Dedifferentiated amniotic fluid mesenchymal stem cell (primary cell): ENCODE results near the gene CBFA2T2.
"Not testable (repeated sequence)": the region's sequence is repeated elsewhere in the genome, so short reads cannot be mapped to it uniquely, and the experiment has no call there.

ENCODE experiments used
- DNase-seq: peaks from one replicate; pipeline ENCODE4 v3.0.0-alpha.2; 2016; ENCODE audit errors: extremely low spot score

CBFA2T2 gene

DNA sequence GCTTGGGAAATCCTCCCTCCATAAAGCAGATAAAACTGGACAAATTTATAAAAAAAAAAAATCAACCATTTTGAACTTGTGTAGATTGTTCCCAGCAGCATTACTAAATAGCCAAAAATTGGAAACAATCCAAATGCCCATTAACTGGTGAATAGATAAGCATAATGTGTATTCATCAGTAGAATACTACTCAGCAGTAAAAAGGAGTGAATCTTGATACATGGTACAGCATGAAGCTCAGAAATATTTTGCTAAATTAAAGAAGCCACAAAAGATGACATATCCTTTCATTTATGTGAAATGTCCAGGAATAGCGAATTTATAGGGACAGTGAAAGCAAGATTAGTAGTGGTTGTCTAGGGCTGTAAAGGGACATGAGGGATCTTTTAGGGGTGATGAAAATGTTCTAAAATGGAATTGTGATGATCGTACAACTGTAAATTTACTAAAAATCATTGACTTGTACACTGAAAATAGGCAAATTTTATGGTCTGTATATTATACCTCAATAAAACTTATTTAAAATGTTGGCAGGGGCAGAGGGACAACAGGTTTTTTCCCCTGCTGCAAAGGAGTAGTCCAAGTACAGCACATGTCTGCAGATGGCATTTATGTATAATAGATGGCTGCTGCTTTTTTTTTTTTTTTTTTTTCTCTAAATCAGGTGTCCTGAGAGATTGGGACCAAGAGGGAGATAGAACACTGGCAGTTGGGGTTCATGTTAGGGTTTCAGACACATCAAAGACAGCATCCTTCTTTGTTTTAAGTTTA, 59.5 kb downstream of the CBFA2T2 start:
- no peak for DNase-seq

DNA sequence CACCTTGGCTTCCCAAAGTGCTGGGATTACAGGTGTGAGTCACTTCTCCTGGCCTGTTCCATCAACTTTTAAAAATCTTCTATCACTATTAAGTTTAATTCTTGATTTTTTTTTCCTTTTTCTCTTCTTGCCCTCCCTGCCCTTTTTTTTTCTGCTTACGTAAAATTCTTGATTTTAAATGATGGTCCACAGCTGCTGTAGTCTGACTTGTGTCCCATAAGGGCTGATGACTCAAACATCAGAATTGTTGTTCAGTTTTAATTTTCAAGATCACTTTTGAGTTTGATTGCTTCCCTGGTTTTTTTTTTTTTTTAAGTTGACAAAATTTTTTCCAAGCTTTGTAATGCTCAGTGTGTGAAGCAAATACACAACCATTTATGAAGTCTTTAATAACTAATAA, 61.9 kb downstream of the CBFA2T2 start:
- DNase-seq: no peak

DNA sequence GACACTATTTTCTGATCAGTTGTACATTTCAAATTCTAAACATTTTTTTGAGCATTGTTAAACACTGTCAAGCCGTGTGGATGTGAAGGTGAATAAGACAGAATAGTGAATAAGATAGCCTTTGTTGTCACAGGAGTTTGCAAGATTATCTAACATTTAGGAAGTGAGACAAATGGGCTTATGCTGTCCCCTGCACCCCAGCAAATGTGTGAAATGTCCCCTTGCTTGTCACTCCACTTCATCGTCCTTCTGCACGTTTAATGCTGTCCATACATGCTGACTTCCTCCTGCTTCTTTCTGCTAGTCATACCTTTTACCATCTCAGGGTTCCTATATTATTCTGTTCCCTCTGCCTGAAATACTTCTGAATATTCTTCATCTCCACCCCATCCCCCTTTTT, 62.6 kb downstream of the CBFA2T2 start:
- DNase-seq: no peak

DNA sequence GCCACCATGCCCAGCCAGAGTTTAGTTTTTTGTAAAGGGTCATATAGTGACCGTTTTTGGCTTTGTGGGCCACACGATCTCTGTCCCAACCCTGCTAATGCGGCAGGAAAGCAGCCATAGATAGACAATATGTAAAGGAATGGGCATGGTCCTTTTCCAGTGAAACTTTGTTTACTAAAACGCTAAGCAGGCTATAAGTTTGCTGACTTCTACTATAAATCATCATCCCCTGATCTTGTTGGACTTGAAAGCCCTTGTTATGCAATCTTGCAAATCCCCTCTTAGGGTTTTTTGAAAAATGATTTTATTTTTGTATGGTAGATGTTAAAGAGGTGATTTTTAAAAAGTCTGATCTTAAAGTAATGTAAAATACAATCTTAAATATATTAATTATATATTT, 63.6 kb downstream of the CBFA2T2 start:
- no peak for DNase-seq

DNA sequence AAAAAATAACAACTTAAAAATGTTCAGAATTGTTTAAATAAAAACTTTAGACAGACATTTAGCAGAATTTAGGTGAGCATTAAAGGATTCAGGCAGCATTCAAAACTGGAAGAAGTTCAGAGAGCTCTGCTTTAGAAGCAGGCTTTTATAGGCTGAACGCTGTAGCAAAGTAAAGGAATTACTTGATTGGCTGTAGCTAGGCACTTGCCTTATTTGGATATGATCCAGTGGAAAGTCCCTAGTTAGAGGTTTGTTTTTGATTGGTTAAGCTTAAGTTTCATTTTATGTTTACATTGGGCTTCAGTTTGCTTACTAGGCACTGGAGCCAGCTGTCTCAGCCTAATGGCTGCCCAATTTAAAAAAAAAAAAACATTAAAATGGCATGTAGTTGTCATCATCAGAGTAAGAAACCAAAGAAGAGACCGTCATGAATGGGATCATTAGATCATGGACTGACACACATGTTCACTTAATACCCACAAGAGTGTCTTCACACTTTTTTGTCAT, 65.1 kb downstream of the CBFA2T2 start:
- peak; percentile 98 for DNase-seq

DNA sequence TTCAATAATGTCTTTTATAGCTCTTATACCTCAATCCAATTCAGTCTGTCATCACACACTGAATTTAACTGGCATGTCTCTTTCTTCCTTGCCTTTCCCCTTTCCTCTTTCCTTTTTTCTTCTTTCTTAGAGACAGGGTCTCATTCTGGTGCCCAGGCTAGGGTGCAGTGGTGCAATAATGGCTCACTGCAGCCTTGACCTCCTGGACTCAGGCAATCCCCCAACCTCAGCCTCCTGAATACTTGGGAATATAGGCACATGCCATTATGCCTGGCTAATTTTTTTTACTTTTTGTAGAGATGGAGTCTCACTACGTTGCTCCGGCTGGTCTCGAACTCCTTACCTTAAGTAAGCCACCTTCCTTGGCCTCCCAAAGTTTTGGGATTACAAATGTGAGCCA, 65.9 kb downstream of the CBFA2T2 start:
- no peak for DNase-seq

DNA sequence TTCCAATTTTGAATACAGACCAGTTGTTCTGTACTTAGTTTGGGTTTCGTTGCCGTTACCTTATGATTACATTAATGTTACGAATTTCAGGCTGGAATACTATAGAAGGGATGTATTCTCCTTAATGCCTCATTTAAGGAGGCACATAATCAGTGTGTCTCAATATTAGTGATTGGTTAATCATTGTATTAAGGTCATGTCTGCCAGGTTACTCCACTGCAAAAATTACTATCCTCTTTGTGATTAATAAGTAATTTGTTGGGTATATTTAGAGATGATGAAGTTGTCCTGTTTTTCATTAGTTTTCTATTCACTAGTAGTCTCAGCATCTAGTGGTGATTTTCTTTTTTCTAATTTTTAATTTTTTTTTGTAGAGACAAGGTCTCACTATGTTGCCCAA, 66.3 kb downstream of the CBFA2T2 start:
- DNase-seq: no peak

DNA sequence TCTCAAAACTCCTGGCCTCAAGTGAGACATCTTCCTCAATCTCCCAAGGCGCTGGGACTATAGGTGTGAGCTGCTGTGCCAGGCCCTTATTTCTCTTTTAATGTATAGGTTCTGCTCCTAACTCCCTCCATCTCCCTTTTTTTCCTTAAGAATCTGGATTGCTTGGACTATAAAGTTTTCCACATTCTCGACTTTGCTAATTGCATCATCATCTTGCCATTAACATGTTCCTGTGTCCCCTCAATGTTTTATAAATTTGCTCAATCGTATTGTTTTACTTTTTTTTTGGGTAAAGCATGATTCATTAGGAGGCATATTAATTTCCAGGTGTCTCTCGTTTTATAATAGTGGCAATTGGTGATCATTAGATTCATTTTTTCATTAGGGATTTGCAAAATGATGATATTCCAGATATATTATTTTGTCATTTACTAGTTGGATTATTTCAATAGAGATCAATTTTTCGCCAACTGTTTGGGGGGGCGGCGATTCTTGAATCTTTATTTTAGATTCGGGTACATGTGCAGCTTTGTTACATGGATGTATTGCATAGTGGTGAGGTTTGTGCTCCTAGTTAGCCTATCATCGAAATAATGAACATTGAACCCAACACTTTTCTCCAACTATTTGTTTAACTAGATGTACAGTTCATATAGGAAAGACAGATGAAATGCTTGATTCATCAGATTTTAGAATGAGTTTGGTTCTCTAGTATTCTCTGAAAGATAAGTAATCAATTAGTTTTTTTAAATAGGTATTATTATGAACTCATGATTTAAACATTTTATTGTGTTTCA, 68.7 kb downstream of the CBFA2T2 start:
- DNase-seq: no peak

DNA sequence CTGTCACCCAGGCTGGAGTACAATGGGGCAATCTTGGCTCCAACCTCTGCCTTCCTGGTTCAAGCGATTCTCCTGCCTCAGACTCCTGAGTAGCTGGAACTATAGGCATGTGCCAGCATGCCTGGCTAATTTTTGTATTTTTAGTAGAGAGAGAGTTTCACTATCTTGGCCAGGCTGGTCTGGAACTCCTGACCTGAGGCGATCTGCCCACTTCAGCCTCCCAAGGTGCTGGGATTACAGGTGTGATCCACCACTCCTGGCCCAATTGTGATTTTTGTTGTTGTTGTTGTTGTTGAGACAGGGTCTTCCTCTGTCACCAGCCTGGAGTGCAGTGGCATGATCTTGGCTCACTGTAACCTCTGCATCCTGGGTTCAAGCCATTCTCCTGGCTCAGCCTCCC, 69.3 kb downstream of the CBFA2T2 start:
- no peak for DNase-seq

DNA sequence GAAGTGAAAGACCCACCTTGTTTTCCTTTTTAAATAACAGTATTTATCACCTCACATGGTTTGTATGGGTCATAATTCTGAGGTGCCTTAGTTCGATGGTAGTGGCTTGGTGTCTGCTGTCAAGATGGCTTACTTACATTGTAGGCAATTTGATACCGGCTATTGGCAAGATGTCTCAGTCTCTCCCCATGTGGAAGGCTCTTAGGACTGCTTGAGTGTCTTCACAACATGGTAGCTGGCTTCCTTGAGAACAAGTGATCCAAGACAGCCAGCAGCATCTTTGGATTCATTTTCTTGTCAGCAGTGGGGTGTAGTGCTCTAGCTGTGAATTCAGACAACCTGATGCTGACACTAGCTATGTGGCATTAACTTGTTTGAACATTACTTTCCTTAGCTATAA, 70.1 kb downstream of the CBFA2T2 start:
- DNase-seq: no peak

DNA sequence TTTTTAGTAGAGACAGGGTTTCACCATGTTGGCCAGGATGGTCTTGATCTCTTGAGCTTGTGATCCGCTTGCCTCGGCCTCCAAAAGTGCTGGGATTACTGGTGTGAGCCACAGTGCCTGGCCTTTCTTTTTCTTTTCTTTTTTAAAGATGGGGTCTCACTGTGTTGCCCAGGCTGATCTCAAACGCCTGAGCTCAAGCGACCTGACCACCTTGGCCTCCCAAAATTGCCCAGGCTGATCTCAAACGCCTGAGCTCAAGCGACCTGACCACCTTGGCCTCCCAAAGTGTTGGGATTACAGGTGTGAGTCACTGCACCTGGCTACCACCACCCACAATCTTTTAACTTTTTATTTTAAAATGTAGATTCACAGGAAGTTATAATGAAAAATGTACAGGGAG, 71.2 kb downstream of the CBFA2T2 start:
- DNase-seq: not testable (repeated sequence)

DNA sequence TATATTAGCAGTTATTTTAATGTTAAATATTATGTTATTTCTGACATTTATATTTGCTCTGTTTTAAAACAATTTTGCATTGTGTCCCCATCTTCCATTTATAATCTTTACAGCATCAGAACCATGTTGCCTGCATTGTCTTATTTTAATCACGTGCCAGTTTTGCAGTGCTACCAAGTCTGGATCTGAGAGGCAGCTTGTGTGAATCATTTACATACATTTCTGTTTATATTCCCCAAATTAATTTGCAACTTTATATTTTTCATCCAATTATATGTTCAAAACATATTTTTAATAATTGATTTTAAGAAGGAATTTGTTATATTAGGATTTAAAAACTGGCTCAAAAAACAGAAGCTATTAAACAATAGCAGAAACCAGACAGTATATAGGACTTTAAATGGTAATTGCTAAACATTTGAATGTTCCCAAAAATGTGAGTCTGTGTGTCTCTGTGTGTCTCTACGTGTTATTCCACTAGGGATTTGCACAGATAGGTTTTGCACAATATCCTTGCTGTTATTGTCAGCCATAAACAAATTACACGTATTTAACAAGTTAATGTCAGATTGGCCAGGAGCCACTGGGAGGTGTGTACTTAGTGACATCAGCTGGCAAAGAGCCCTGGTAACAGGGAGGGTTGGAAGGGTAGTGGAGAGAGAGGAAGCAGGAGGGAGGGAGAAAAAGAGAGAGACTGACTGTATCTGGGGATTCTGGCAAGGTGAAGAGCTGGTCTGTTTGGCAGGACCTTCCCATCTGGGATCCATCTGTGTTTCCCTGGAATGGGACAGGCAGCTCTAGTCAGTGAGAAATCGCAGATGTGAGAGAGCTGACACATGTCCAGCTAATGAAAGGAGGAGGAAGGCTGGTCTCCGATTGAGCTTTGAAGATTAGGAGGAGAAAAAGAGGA, 72.1 kb downstream of the CBFA2T2 start:
- DNase-seq: peak; percentile 66

DNA sequence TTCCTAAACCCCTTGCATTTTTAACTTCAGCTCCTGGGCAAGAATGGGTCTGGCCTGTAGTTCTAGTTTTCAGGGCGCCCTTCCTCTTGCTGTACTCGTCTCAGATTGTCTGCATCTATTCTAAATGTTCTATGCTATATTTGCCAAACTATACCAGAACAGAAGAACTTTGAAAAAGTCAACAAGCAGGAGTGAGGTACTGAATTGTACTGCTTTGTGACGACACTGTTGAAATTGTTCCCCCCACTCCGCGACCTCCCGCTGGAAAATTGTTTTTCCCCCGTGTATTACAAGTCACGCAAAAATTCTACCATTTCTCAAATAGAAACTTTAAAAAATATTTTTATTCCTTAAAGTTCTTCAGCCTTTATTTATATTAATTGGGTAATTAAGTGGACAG, 73.9 kb downstream of the CBFA2T2 start:
- no peak for DNase-seq

DNA sequence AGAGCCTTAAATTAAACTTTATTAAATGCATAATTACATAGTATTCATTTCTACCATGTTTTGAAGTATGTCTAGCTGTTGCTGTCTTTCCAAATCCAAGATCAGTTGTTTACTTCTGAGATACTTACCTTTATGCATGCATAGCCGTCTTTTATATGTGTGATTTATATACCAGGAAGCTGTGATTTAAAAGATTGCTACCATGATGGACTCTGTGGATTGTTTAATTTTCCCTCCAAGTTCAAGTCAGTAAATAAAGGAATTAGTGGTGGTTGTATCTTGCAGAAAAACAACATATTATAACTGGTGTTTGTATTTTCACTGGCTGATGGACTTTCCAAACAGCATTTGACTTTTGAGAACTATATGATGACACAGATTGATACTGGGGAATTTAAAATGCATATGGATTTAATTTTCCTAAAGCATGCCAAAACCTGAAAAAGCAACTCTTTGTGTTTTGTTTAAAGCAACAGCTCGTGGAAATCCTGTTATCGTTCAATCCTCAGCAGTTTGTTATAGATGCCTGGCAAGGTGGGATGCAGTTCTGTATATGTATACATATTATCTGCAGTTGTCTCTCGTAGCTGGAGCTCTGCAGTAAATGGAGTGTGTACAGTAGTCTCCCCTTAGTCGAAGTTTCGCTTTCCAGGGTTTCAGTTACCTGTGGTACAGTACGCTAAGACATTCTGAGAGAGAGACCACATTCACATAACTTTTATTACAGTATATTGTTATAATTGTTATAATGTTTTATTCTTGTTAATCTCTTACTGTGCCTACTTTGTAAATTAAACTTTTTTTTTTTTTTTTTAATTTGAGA, 77.1 kb downstream of the CBFA2T2 start:
- DNase-seq: no peak

DNA sequence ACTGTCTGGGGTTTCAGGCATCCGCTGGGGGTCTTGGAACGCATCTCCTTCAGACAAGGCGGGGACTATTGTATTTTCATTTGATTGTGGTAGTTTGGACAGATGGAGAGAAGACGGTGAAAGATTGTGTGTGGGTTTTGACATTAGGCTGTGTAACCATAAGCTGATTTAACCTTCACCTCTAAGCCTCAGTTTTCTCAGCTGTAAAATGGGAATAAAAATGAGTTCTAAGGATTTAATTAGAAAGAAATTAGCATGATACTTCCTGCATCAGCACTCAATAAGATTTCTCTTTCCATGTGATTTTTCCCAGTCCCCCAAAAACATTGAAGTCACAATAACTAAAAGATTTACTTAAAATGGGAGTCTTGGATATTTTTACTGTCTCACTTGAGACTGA, 78.1 kb downstream of the CBFA2T2 start:
- no peak for DNase-seq

DNA sequence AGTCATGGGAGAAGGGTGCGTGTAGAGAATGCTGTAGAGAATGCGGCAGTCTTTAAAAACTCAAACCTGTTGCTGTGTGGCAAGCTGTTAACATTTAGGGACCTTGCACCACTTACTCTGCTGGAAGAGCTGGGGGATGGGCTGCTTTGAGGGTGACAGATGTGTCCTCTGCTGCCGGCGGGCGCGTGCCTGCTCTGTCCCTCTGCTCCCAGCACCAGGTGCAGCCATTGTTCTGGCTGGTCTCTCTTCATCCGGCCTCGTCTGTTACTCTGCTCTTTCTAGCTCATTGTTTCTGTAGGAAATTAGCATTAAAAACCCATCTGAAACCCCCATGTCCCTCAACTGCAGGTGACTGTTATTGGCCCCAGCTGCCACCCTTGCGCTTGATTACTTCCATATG, 78.5 kb downstream of the CBFA2T2 start:
- DNase-seq: no peak

DNA sequence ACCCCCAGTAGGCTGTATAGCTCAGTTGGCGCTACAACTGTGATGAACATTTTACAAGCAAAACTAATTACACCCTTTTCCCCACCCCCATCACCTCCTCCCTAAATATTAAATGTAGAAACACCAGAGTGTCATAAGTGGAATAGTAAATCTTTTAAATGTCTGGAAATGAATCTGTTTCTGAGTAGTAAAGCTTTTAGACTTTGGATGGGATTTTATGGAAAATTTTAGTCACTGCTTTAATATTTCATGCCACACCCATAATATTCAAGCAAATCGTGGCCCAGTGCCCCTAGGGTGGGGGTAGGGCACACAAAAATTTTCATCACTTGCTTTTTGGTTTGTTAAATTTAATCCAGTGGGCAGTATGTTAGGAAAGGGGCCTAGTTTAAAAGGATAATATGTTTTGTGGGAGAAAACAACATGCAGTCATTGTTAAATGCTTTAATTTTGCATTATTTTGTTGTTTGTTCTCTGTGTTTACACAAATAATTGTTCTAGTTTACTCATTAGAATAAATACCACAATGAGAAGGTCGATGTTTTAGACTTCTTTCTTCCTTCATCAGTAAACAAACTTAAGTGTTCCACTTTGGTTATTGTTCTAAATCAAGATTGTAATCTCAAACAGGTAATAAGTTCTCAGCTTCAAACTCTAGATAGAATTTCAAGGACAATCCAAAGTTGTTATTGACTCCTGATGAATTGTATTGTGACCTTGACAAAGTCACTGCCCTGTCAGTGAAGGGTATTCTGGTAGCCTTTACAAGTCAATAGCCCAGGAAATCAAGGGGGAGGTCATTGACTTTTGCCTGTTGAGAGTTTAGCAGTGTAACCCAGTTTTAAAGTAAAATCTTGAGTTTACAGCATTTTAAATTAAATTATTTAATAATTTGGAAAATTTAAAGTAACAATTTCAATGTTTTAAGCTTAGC, 79.2 kb downstream of the CBFA2T2 start:
- peak; percentile 49 for DNase-seq

DNA sequence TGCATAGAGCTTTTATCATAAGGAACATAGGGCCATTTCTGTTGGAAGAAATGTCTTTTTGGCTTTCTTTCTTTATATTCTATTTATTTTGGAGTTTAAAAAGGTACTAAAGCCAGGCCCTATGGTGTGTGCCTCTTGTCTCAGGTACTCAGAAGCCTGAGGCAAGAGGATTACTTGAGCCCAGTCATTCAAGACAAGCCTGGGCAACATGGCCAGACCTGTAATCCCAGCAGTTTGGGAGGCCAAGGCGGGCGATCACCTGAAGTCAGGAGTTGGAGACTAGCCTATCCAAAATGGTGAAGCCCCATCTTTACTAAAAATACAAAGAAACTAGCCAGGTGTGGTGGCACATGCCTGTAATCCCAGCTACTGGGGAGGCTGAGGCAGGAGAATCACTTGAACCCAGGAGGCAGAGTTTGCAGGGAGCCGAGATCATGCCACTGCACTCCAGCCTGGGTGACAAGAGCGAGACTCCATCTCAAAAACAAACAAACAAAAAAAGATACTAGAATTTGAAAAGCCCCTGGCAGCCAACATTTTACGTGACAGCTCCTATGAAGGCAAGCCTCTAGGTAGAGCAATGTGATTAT, 80.0 kb downstream of the CBFA2T2 start:
- DNase-seq: no peak

DNA sequence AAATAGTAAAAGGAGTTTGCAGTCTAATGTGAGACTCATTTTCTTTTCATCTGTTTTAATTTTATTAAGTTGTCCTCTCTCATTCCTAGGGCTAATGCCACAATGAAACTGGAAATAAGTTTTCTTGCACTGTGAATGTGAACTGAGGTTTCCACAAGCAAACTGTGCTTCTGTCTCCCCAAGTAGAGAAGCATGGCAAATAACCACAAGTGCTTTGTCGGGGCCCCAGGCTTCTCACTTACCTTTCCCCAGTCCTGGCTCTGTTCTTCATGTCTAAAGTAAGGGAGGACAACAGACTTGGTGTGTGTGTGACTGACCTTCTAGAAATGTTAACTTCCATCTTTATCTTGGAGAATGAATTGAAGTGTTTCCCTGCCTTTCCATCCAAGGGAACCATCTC, 80.8 kb downstream of the CBFA2T2 start:
- DNase-seq: no peak

DNA sequence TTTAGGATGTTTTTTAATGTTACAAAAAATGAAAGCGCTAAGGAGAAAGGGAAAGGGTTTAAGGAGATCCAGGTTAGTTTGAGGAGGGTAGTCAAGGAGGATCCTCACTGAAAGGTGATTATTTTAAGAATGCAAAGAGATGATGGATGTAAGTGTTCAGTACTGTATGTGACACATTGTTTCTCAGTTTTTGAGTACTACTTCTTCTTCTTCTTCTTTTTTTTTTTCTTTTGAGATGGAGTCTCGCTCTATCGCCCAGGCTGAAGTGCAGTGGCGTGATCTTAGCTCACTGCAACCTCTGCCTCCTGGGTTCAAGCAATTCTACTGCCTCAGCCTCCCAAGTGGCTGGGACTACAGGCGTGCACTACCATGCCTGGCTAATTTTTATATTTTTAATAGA, 83.4 kb downstream of the CBFA2T2 start:
- not testable (repeated sequence) for DNase-seq
